ENCODE measurements around the gene PCDHGA3. TPM values are rescaled to one million over a fixed set of nuclear protein-coding genes. Genes with fewer than 3 reads are reported as not detected.

PCDHGA3 gene
- total and polyA plus RNA-seq, 2 donors (not counting 3 experiments of a cell fraction or from before 2014, with no cell fraction given): 0.88 to 1.1 TPM

- ChIA-PET CTCF (interaction anchor here (0.7 to 1.7 kb wide), 13 partner anchors 9 to 200 kb away, joined by 3 to 9 read pairs (median 4); partner anchors contain the start of genes PCDHGA1, PCDHGA10, PCDHGA11 and PCDHGA2), POLR2A (no interaction called here)
- Histone ChIP-seq H3K36me3 (ENCODE audit: control insufficient read depth in 2 of 2, extremely low read depth in 1 of 2, insufficient read depth in 2 of 2, low read length in 2 of 2) (no peaks in the 10 kb centered on the region), H4K20me1 (replicated peaks; ENCODE audit: control insufficient read depth, extremely low read depth, insufficient read depth, low read length) (no peaks in the 10 kb centered on the region), H3K9me3 (replicated peaks; ENCODE audit: control insufficient read depth, insufficient read depth, low read length) (peaks cover 2% of the 10 kb centered on the region), H3K4me3 (replicated peaks in 1 of 3; ENCODE audit: insufficient read depth in 1 of 3, low read depth in 1 of 3, low read length in 3 of 3) (no peak within 1 kb of the TSS), H3K4me2 (ENCODE audit: insufficient read depth, low read length) (no peak within 1 kb of the TSS), H3K4me1 (ENCODE audit: control insufficient read depth, extremely low read depth, insufficient read depth, low read length) (no peaks in the 10 kb centered on the region), H3K27ac (ENCODE audit: insufficient read depth, low read depth, low read length) (no peak within 1 kb of the TSS), H2AFZ (ENCODE audit: low read depth, low read length) (no peak within 1 kb of the TSS), H3K79me2 (ENCODE audit: control insufficient read depth, insufficient read depth, low read length) (no peaks in the 10 kb centered on the region), H3K9ac (replicated peaks; ENCODE audit: extremely low read depth, insufficient read depth, low read length) (no peak within 1 kb of the TSS), H3K27me3 (ENCODE audit: control insufficient read depth in 2 of 2, insufficient read depth in 2 of 2, low read length in 2 of 2) (peaks cover 51 to 81% of the 10 kb centered on the region in 2 experiments), H3K9me1 (replicated peaks; ENCODE audit: control insufficient read depth, extremely low read depth, insufficient read depth, low read length) (no peaks in the 10 kb centered on the region)
- BruUV-seq (replicated peaks): no TSS peak
- no peak for TF ChIP-seq FOS (IDR thresholded peaks at IDR 0.05; ENCODE audit: borderline replicate concordance, insufficient read depth, low read length)
- TF ChIP-seq CTCF (IDR thresholded peaks at IDR 0.05; ENCODE audit: extremely low read depth in 1 of 2, insufficient read depth in 1 of 2, low read depth in 1 of 2, low read length in 2 of 2): no peak
- no peak for TF ChIP-seq POLR2A (IDR thresholded peaks at IDR 0.05; ENCODE audit: low read depth, low read length)
- TF ChIP-seq GATA2 (IDR thresholded peaks at IDR 0.05; ENCODE audit: insufficient read depth, insufficient read length, low read depth, low read length): no peak
- no peak for TF ChIP-seq JUN (IDR thresholded peaks at IDR 0.05; ENCODE audit: borderline replicate concordance, insufficient read depth, insufficient read length, low read depth)
- TF ChIP-seq EZH2 (IDR thresholded peaks at IDR 0.05; ENCODE audit: borderline replicate concordance, low read depth, low read length, severe bottlenecking): no peak
- no peak for TF ChIP-seq MYC (IDR thresholded peaks at IDR 0.05; ENCODE audit: low read depth, low read length)
- TF ChIP-seq POLR2AphosphoS5 (IDR thresholded peaks at IDR 0.05; ENCODE audit: insufficient read depth, low read depth, low read length): no peak
- no peak for DNase-seq (ENCODE audit: low read depth, low spot score)
- dilution Hi-C loops (cut with MboI; ENCODE audit: extremely low pct_ligation_motif_present, low sequenced_read_pairs): no loop called here
- FAIRE-seq: no peak
- intact Hi-C loops (cut with micrococcal nuclease): no loop called here
These were observed 20.5 kb downstream of the PCDHGA3 start, which contains the start of gene PCDHGA5 for GRCh38 chr5:141363952-141364660. Gene PCDHGA5 (plus strand): TSS chr5:141364162. CDS start chr5:141364331, 169 bp downstream.

Data from endothelial cell of umbilical vein (primary cell).